K562 (cell line): Measurements from ENCODE around the gene CFAP97D1. TPM values are rescaled to one million over a fixed set of nuclear protein-coding genes. Genes with fewer than 3 reads are reported as not detected.

Experiments
- ATAC-seq: fragments of 200-7000 bp; cut with Tn5 transposase; 3 replicates; pipeline ENCODE4 v1.9.1; 2020; ENCODE audit warnings: moderate library complexity
- BruUV-seq: library from RNA; stranded (reverse); fragments of 400-500 nt; replicated peaks from 2 replicates; lab custom pipeline; 2021; lab: Mats Ljungman, UMichigan
- CTCF ChIA-PET: fragments of 300-600 bp; formaldehyde crosslinking; extraction: SDS; loops from one replicate; lab custom pipeline; 2021; ENCODE audit warnings: low intra/inter-chr PET ratio; lab: Yijun Ruan, JAX
- POLR2A ChIA-PET: fragments of 300-600, 350-650 bp; sonication (Branson Sonifier 250); formaldehyde crosslinking; extraction: SDS; loops from one replicate; lab custom pipeline; 2021; ENCODE audit warnings: antibody characterized with exemption, inconsistent platforms; lab: Yijun Ruan, JAX
- DNase-seq, 4 experiments: peaks; one replicate each; pipeline versions ENCODE4 v3.0.0 to v3.0.0-alpha.2; 2011 to 2018; ENCODE audit warnings: low spot score in 3 of 4, mixed read lengths in 3 of 4; ENCODE audit errors: extremely low read depth in 1 of 4
- FAIRE-seq: peaks from 2 replicates; lab custom pipeline; 2011; peaks lifted over from hg19 to GRCh38; lab: Jason Lieb, UNC
- H2AFZ ChIP-seq: 2 replicates; pipeline ENCODE4 v1.6.0; 2011; ENCODE audit warnings: low read depth, low read length, control low read depth, inconsistent platforms
- H3K27ac ChIP-seq: fragments of 200-600 bp; 3 replicates; pipeline ENCODE4 v1.8.0; 2011; ENCODE audit warnings: low read depth, mild to moderate bottlenecking, control low read depth, inconsistent platforms, low read length, moderate library complexity, mixed read lengths; ENCODE audit errors: extremely low read depth
- H3K27me3 ChIP-seq, 2 experiments: fragments of 300-600 bp in 1 of 2; 2 replicates in 1 of 2; 3 replicates in 1 of 2; pipeline versions ENCODE4 v1.6.0 to v1.8.0; 2011; ENCODE audit warnings: inconsistent platforms in 2 of 2, low read length in 2 of 2, mild to moderate bottlenecking in 1 of 2, mixed read lengths in 1 of 2, moderate library complexity in 1 of 2; ENCODE audit not compliant: control insufficient read depth in 2 of 2, insufficient read depth in 2 of 2
- H3K36me3 ChIP-seq: fragments of 300-600 bp; 3 replicates; pipeline ENCODE4 v1.8.0; 2011; ENCODE audit warnings: mild to moderate bottlenecking, low read length, inconsistent platforms; ENCODE audit not compliant: control insufficient read depth, insufficient read depth
- H3K4me1 ChIP-seq, 2 experiments: fragments of 200-600 bp in 1 of 2; replicated peaks in 1 of 2; 2 replicates in 1 of 2; 3 replicates in 1 of 2; pipeline versions ENCODE4 v1.5.1 to v1.8.0; 2011; ENCODE audit warnings: inconsistent platforms in 2 of 2, low read length in 2 of 2, mild to moderate bottlenecking in 1 of 2, mixed read lengths in 1 of 2, moderate library complexity in 1 of 2; ENCODE audit not compliant: control insufficient read depth in 2 of 2, insufficient read depth in 2 of 2
- H3K4me2 ChIP-seq: 2 replicates; pipeline ENCODE4 v1.6.1; 2011; ENCODE audit warnings: low read length, control low read depth, inconsistent platforms, mixed read lengths; ENCODE audit not compliant: insufficient read depth
- H3K4me3 ChIP-seq: fragments of 200-600 bp; sonication (generic), shearing (Covaris generic); 2 replicates; pipeline ENCODE4 v1.5.1; 2016; ENCODE audit warnings: control low read depth, inconsistent platforms
- H3K79me2 ChIP-seq: fragments of 200-600 bp; 3 replicates; pipeline ENCODE4 v1.8.0; 2011; ENCODE audit warnings: low read length, inconsistent platforms; ENCODE audit not compliant: control insufficient read depth, insufficient read depth
- H3K9ac ChIP-seq, 2 experiments: 2 replicates each; pipeline versions ENCODE4 v1.6.0 to v1.6.1; 2011; ENCODE audit warnings: low read depth in 2 of 2, low read length in 2 of 2, control low read depth in 1 of 2, inconsistent platforms in 1 of 2, mild to moderate bottlenecking in 1 of 2, mixed read lengths in 1 of 2; ENCODE audit not compliant: insufficient read depth in 1 of 2
- H3K9me1 ChIP-seq: one replicate; pipeline ENCODE4 v1.6.0; 2011; ENCODE audit warnings: inconsistent platforms, mild to moderate bottlenecking, low read length, moderate library complexity; ENCODE audit not compliant: control insufficient read depth, insufficient read depth
- H3K9me3 ChIP-seq: replicated peaks from 2 replicates; pipeline ENCODE4 v1.5.1; 2011; ENCODE audit warnings: low read depth, low read length, inconsistent platforms; ENCODE audit not compliant: control insufficient read depth, insufficient read depth
- H4K20me1 ChIP-seq: replicated peaks from 2 replicates; pipeline ENCODE4 v1.6.1; 2011; ENCODE audit warnings: low read length, inconsistent platforms, mixed read lengths; ENCODE audit not compliant: control insufficient read depth, insufficient read depth
- CTBP1 ChIP-seq: fragments of 450-650 bp; IDR thresholded peaks from 2 replicates; pipeline ENCODE4 v1.6.1; 2016; ENCODE audit warnings: borderline replicate concordance
- EGR1 ChIP-seq: fragments of 450-650 bp; conservative IDR thresholded peaks from 2 replicates; pipeline ENCODE4 v1.6.1; 2017; ENCODE audit warnings: mild to moderate bottlenecking
- GATAD2B ChIP-seq: fragments of 450-650 bp; IDR thresholded peaks from 2 replicates; pipeline ENCODE4 v1.6.1; 2017; ENCODE audit warnings: mild to moderate bottlenecking, borderline replicate concordance
- GTF3C2 ChIP-seq: IDR thresholded peaks from 3 replicates; pipeline ENCODE4 v1.6.1; 2011; ENCODE audit warnings: borderline replicate concordance, mild to moderate bottlenecking, moderate library complexity; ENCODE audit not compliant: insufficient read length; ENCODE audit errors: extremely low read depth
- NRF1 ChIP-seq, 2 experiments: fragments of 450-650 bp; IDR thresholded peaks in 1 of 2; conservative IDR thresholded peaks in 1 of 2; 2 replicates each; pipeline ENCODE4 v1.6.1; 2014; ENCODE audit warnings: mild to moderate bottlenecking in 2 of 2
- PCBP1 ChIP-seq: fragments of 200-400 bp; formaldehyde crosslinking; IDR thresholded peaks from 2 replicates; pipeline ENCODE4 v1.6.1; 2018; ENCODE audit warnings: mild to moderate bottlenecking, low read depth, low read length; ENCODE audit not compliant: poor library complexity, severe bottlenecking
- RBBP5 ChIP-seq: fragments of 200-600 bp; sonication (generic); IDR thresholded peaks from 2 replicates; pipeline ENCODE4 v1.6.1; 2012; ENCODE audit warnings: borderline replicate concordance, mild to moderate bottlenecking, low read length, control low read depth, inconsistent platforms; ENCODE audit not compliant: insufficient read depth, poor library complexity, severe bottlenecking
- SIN3A ChIP-seq, 2 experiments: fragments of 150-350 bp in 1 of 2; IDR thresholded peaks; 2 replicates each; pipeline ENCODE4 v1.6.1; 2011 to 2016; ENCODE audit warnings: borderline replicate concordance in 2 of 2, low read depth in 2 of 2, low read length in 2 of 2, mild to moderate bottlenecking in 2 of 2, moderate library complexity in 2 of 2; ENCODE audit not compliant: control insufficient read depth in 1 of 2
- SMAD4 ChIP-seq: fragments of 250-450 bp; sonication (Bioruptor Pico); conservative IDR thresholded peaks from 2 replicates; pipeline ENCODE4 v1.8.0; 2021; ENCODE audit warnings: inconsistent platforms, mild to moderate bottlenecking, moderate library complexity
- ZNF263 ChIP-seq: sonication (generic); formaldehyde crosslinking; IDR thresholded peaks from 2 replicates; pipeline ENCODE4 v1.8.0; 2022; ENCODE audit warnings: mild to moderate bottlenecking, missing genetic modification reagents, borderline replicate concordance
- ZNF740 ChIP-seq, 3 experiments: fragments of 200-800 bp in 1 of 3; sonication (Bioruptor generic) in 1 of 3; sonication (generic) in 1 of 3; formaldehyde crosslinking in 1 of 3; IDR thresholded peaks; 2 replicates each; pipeline versions ENCODE4 v1.6.1 to v1.8.0; 2016 to 2022; ENCODE audit warnings: mild to moderate bottlenecking in 2 of 3, missing compliant biosample characterization in 2 of 3, missing genetic modification characterization in 2 of 3, missing genetic modification reagents in 1 of 3
- WGBS: fragments of 100-300 bp; shearing (Covaris generic); methylation state at CpG from one replicate; pipeline ENCODE4 v1.1.6; 2016; ENCODE audit warnings: low coverage, mixed read lengths; ENCODE audit not compliant: insufficient coverage; ENCODE audit errors: missing lambda C conversion rate; 5-methylcytosine and 5-hydroxymethylcytosine counted together
- in situ Hi-C: fragments of 300-500 bp; cut with MboI; formaldehyde crosslinking; loops from 4 replicates; pipeline ENCODE4 v1.15.0; 2018; ENCODE audit warnings: inconsistent platforms, mixed read lengths
- intact Hi-C: fragments of 100-400 bp; cut with micrococcal nuclease; formaldehyde crosslinking; loops from 2 replicates; pipeline ENCODE4 v1.14.2; 2022
- polyA plus RNA-seq, 8 experiments: library from polyadenylated mRNA; depleted of rRNA in 4 of 8; stranded (reverse) in 5 of 8; unstranded in 3 of 8; fragments of >200 nt; fragmentation: Nextera tagmentation in 2 of 8; fragmentation: Illumina TruSeq in 1 of 8; extraction: Ambion mirVana in 2 of 8; extraction: Trizol in 1 of 8; gene quantifications; 2 replicates each; pipeline versions ENCODE4 v1.2.1 to v1.2.3, GENCODE V29; 2011 to 2014; ENCODE audit warnings: inconsistent platforms in 1 of 8, missing spikeins in 1 of 8
- total RNA-seq, 7 experiments: library from RNA; depleted of rRNA in 6 of 7; stranded (reverse); fragments of >200 nt in 6 of 7; fragmentation: Illumina TruSeq in 2 of 7; extraction: Trizol in 2 of 7; gene quantifications; 2 replicates each; pipeline versions ENCODE4 v1.2.1 to v1.2.3, GENCODE V29; 2011 to 2021; ENCODE audit warnings: low replicate concordance in 1 of 7
- TF ChIP-seq, protein P1 (sequence below): fragments of 250-450 bp; sonication (Bioruptor Pico); IDR thresholded peaks from 2 replicates; pipeline ENCODE4 v1.4.0; 2020; ENCODE audit warnings: mild to moderate bottlenecking

CFAP97D1 gene
- total and polyA plus RNA-seq, 9 of the 15 experiments (the other 6 are each of a cell fraction or from before 2014, with no cell fraction given), result not detected

GRCh38 chr17:43832976-43833829, 53.0 kb downstream of the CFAP97D1 start, which contains the start of gene MPP3:
TSS of gene MPP3 (minus strand) at chr17:43833146. CDS start at chr17:43831906, 1,240 bp downstream.
- CTCF ChIA-PET, result no interaction called here
- peak within 1 kb of the TSS; percentile 63 for H3K4me2 ChIP-seq
- POLR2A ChIA-PET, result interaction anchor here (1.6 kb wide), 1 partner anchor 10 kb away, joined by 3 read pairs; no protein-coding TSS in a partner anchor
- no TSS peak for BruUV-seq
- DNase-seq (peak; percentile 83 to 97 (median 95)), FAIRE-seq (no peak), ATAC-seq (peak; percentile 99)
- no peaks in the 10 kb centered on the region; the same call in 1 of the 2 replicates for H4K20me1 ChIP-seq
- H3K9ac ChIP-seq, result peak within 1 kb of the TSS; percentile 51 to 90; a peak in 3 of 4 replicates
- no peaks in the 10 kb centered on the region for H3K36me3 ChIP-seq
- H3K4me3 ChIP-seq, result peak within 1 kb of the TSS; percentile 61
- in situ Hi-C loops, result no loop called here
- peaks cover 0 to 10% of the 10 kb centered on the region in 2 experiments; a peak in 1 of 5 replicates for H3K27me3 ChIP-seq
- H3K9me3 ChIP-seq, result peaks cover 5% of the 10 kb centered on the region
- no peaks in the 10 kb centered on the region for H3K9me1 ChIP-seq
- intact Hi-C loops, result no loop called here
- peak within 1 kb of the TSS; percentile 92 for H2AFZ ChIP-seq
- peaks cover 5 to 22% of the 10 kb centered on the region in 2 experiments for H3K4me1 ChIP-seq
- H3K79me2 ChIP-seq, result no peaks in the 10 kb centered on the region
- peak within 1 kb of the TSS; percentile 55; the same call in 2 of the 3 replicates for H3K27ac ChIP-seq
- WGBS, result 16% methylated on average over 34 of the region's 87 CpGs
- TF ChIP-seq SMAD4 (CRISPR knock-in tag) (peak; percentile 70; the same call in 1 of the 2 replicates), NRF1 (conservative IDR thresholded peaks at IDR 0.05 in 1 of 2, IDR thresholded peaks at IDR 0.05 in 1 of 2) (peak in 1 of 2 experiments; percentile 64; a peak in 2 of 4 replicates), RBBP5 (peak; percentile 41), PCBP1 (peak; percentile 51), CTBP1 (peak; percentile 72), ZNF263 (CRISPR knock-in tag) (peak; percentile 85), GTF3C2 (no peak), SIN3A (IDR thresholded peaks at IDR 0.05; ENCODE audit: borderline replicate concordance in 2 of 2, control insufficient read depth in 1 of 2, low read depth in 2 of 2, low read length in 2 of 2) (peak in 1 of 2 experiments; percentile 6; a peak in 1 of 4 replicates), ZNF740 (CRISPR knock-in tag; IDR thresholded peaks at IDR 0.05) (0 out of 2 replicates have a peak, but pooled peaks have one; percentile 35), ZNF740 (tag; IDR thresholded peaks at IDR 0.05) (no peak), GATAD2B (peak; percentile 71), EGR1 (peak; percentile 49; the same call in 1 of the 2 replicates)
- TF ChIP-seq, protein P1, sequence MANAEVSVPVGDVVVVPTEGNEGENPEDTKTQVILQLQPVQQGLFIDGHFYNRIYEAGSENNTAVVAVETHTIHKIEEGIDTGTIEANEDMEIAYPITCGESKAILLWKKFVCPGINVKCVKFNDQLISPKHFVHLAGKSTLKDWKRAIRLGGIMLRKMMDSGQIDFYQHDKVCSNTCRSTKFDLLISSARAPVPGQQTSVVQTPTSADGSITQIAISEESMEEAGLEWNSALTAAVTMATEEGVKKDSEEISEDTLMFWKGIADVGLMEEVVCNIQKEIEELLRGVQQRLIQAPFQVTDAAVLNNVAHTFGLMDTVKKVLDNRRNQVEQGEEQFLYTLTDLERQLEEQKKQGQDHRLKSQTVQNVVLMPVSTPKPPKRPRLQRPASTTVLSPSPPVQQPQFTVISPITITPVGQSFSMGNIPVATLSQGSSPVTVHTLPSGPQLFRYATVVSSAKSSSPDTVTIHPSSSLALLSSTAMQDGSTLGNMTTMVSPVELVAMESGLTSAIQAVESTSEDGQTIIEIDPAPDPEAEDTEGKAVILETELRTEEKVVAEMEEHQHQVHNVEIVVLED (CRISPR knock-in tag), result peak; percentile 65
